Suppressor macrophage treated with lipopolysaccharide for 4 hours (primary cell): Measurements from ENCODE around the gene GRAP2.
A peak's percentile ranks its signal among the peaks of the same experiment; 100 is the strongest.
"Not testable (repeated sequence)": the region's sequence is repeated elsewhere in the genome, so short reads cannot be mapped to it uniquely, and the experiment has no call there.

Experiments
- DNase-seq: peaks from one replicate; pipeline ENCODE4 v3.0.0-alpha.2; 2020

The GRAP2 gene

DNA sequence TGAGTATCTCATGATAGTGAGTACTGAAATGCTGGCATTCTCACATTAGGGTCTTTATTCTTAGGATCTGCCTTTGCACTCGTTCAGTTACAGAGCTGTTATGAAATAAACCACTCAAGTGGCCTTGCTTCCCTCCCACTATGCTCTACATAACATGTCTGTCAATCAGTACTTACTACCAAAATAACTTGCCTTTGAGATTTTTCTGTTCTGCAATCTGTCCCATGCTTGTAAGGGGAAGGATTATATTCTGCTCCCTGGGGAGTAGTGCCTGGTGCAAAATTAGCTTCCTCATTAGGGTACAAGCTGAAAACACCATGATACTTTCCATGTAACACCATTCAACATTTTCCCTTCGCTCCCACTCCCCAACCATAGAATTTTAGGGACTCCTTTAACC, 1.9 kb upstream of the GRAP2 start:
- peak; percentile 51 for DNase-seq

DNA sequence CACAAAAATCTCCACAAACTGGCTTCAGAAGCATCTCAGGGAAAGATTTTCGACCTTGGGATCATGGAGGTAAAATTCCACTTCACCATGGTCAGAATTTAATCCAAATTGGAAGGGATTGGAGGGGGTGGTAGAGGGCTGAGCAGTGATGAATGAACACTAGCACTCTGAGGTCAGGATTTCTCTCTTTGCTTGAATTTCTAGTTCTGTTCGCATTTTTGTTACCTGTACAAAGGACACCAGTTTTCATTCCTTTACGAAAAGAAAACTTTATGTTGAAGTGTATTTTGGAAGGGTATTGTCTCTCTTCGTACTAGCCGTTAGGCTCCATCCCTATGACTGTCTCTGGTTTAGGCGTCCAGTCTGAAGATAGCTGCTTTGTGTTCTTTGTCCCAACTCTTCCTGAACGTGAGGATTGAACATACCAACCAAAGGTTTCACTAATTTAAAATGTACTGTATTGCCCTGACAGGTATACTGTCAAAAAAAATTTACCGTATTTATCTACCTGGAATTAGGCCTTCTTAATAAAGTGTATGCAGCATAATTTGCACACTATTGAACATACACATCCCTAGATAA, 772 bp downstream of the GRAP2 start:
- DNase-seq = no peak

DNA sequence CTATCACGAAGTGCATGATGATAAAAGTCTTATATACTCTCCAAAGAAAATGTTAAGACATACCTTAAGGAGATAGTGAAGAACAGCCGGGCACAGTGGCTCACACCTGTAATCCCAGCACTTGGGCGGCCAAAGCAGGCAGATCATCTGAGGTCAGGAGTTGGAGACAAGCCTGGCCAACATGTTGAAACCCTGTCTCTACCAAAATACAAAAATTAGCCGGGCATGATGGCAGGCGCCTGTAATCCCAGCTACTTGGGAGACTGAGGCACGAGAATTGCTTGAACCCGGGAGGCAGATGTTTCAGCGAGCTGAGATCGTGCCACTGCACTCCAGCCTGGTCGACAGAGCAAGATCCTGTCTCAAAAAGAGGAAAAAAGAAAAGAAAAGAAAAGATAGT, 3.1 kb downstream of the GRAP2 start:
- DNase-seq = not testable (repeated sequence)

DNA sequence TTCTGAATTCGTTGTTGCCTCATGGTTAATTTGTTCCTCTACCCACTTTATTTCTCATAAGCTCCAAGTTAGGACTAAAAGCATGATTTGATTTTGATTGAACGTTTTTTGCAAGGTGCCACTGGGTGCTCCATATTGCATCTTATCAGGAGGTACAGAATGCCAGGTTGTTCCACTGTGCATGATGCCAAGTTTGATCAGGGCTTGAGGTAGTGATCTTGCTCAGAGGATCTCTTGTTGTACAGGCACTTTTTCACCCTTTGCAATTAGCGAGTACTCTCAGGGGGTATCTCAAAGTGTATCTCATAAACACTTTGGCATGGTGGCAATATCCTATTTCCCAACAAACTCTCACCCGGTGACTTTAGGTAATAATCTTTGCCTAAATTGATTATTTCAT, 4.0 kb downstream of the GRAP2 start:
- DNase-seq = no peak

DNA sequence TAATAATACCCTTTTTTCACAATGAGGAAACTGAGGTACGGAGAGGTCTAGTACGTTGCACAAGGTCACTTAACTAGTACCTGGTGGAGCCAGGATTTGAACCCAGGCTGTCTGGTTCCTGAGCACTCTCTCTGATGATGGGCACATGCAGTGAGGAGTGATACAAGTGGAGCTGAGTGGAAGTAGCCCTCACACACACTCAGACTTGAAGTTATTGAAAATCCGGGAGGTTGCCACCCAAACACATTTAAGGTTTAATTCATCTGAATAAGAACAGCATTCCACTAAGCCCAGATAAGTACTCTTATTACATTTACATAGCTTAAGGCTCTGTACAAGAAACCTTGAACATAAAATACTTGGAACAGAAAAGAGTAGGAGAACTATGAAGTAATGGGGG, 4.8 kb downstream of the GRAP2 start:
- no peak for DNase-seq

DNA sequence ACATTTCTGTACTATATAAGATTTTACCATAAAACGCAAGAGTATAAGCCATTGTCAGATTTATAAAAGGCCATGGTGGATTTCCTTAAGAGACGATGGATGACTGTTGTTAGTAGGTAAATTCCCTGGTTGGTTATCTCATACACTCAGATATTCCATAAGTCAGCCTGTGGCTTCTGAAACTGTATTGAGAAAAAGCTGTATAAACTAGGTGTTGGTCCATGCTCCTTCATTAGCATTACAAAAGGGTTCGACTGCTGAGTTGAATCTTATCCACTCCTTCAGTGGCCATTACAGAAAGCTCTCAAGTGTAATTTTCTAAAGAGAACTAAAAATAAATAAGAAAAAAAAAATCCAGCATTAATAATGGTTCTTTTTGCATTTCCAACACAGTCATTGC, 5.3 kb downstream of the GRAP2 start:
- no peak for DNase-seq

DNA sequence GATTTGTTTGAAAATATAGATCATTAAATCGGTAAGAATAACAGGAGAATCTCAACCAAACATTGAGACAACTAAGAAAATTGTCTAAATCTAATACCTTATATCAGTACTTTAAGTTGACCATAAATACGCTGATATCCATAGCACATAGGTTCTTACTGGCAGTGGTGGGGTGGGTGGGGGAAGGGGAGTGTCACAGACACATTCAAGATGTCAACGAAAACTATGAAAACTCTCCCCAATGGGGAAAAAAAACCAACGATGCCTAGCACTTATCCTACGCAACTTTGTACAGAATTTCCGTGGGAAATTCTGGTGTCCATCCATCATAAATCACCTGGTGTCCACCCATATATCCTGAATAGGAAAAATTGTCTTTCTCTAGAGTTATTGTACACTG, 6.2 kb downstream of the GRAP2 start:
- no peak for DNase-seq

DNA sequence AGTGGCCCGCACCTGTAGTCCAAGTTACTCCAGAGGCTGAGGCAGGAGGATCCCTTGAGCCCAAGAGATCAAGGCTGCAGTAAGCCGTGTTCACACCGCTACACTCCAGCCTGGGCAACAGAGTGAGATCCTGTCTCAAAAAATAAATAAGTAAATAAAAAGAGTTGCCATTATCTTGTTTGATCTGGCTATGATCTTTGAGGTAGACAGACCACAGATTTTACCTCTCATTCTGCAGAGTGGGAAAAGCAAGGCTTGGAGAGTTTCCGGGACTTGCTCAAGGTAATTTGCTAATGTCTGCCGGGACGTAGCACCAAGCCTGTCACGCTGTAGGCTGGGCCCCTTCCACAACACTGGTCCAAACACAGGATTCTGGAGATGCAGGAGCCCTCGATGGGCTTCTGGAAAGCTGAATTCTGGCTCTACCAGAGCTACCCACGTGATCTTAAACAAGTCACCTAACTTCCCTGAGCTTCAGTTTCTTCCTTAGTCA, 6.8 kb downstream of the GRAP2 start:
- no peak for DNase-seq

DNA sequence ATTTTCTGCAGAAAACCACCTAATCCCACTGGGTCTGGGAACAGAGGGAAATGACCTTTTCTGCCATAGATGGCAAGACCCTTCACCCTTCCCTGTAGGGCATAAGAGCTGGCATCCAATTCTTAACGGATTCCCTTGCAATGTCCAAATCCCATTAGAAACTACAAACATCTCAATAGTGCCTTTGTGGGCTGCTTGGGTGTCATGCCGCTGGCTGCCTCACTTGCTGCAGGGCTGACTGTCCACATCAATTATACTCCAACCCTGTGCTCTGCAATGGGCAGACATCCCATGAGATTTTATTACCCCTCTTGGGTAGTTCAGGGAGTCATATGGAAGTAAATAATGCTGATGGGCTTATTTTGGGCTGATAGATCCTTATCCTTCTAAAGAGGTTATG, 7.3 kb downstream of the GRAP2 start:
- DNase-seq = no peak

DNA sequence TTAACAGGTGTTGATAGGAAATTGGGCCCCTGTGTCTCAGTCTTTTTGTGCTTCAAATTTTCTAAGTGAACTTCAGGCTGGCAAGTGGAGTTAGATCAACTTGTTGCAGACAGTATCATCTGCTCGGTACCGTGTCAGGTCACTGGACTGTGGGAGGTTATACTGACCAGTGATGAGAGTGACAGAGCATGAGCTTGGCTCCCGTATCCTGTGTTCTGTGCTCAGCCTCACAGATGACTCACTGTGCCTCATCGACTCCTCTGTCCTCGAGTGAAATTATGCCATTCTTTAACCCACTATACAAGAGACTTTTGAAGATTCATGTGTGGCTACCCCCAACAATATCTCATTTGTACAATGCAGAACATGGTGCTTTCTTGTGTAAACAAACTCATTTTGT, 7.9 kb downstream of the GRAP2 start:
- DNase-seq = peak; percentile 29

DNA sequence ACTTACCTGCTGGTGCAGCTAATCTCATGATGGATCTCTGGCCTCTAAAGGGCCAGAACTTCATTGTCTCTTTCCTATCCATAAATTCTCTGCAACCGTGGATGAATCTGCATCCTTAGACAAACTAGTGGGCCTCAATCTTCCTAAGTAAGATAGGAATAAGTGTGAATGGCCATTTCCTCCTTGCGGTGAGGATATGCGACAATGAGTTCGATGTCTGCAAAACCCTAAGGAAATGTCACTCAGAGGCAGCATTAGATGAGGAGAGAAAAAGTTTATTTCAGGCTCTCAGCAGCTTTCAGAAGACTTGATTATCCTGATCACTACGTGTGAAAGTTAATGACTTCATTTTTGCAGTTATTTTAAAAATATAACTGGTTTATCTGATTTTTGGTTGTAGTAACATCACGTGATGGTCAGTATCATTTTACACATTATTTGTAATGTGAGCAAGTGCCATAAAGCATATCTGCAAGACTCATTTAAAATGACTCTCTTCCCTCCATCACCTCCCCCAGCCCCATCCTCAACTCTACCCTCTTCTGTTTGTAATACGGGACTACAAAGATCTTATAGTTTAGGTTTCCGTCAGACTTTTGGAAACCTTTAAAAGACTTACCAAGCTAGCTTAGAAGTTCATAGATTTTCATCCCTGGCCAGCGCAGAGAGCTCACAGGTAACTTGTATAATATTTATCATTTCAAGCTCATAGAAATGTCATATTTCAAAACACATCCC, 10.2 kb downstream of the GRAP2 start:
- DNase-seq = no peak

DNA sequence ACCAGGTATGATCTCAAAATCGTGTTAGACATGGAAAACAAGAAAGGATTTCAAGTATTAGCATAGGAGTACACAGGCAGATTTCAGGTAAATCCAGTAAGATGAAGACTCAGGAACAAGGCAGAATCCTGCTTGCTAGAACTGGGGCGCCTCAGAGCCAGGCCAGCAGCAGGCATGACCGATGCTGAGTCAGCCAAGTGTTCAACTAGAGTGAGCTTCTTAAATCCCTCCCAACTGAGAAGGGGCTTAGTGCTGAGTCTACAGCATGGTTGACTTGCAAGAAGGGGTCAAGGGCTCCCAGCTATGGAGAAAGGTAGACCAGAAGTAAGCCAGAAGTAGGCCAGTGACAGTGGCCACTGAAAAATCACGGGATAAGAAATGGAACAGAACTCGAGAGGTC, 12.4 kb downstream of the GRAP2 start:
- DNase-seq = no peak

DNA sequence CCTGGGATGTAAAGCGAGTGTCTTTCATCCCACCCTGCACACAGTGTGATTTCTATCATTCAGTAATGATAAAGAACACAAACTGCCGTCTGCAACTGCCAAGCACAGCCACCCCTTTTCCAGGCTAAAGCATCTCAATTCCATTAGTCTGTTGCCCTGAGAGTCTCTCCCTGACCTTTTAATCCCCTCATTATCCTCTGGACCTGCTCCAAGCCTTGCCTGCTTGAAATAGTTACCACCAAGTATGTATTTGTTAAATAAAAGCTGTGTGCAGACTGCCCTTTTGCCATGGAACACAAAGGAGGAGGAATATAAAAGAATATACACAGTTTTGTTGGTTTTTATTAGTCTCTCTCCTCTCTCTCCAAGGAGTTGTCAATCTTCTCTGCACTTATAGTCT, 13.0 kb downstream of the GRAP2 start:
- no peak for DNase-seq

DNA sequence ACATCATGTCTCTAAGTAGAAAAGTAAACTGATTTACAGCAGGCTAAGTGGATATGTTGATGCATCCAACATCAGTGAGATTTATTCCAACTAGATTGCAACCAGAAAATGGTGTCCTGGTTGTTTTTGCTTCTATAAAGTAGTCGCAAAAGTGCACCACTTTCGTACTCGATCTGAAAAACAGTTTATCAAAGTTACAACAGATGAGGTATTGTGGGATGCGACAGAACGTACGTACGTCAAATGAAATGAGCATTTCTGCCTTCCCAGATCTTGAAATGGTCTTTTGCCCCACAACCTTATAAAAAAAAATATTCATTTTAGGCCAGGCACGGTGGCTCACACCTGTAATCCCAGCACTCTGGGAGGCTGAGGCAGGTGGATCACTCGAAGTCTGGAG, 13.7 kb downstream of the GRAP2 start:
- no peak for DNase-seq

DNA sequence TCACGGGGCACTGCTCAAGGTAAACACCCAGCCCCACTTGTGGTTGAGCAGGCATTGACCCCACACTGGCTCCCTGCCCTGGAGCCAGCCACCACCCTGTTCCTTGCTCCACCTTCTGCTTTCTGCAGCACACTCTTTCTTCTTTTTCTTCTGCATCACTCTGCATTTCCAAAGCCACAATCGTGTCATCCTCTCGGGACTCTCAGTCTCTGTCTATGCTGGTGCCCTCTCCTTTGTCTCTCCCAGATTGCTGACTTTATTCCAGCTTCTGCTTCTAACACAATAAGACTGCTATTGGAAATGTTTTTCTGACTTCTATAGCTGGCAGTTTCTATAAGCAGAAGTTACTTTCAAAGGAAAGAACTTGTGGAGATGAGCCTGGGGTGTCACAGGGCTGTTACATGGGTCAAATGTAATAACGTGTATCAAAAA, 14.4 kb downstream of the GRAP2 start:
- no peak for DNase-seq

DNA sequence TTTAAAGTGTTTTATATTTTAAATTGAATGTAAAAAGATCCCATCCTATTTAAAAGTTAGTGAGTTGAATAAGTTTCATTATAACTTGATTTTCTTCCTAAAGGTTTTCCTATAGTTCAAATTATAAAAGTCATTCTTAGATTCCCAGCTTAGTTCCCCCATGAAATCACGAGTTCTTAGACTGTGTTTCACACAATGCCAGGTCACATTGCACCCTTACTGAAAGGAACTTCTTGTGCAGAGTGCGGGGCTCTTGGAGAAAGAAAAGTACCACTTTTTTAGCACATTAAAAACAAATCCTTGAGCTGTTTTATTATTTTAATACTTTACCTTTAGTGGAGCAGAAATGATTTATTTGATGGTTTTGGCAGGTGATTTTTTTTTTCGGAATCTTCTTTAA, 15.6 kb downstream of the GRAP2 start:
- DNase-seq = no peak

DNA sequence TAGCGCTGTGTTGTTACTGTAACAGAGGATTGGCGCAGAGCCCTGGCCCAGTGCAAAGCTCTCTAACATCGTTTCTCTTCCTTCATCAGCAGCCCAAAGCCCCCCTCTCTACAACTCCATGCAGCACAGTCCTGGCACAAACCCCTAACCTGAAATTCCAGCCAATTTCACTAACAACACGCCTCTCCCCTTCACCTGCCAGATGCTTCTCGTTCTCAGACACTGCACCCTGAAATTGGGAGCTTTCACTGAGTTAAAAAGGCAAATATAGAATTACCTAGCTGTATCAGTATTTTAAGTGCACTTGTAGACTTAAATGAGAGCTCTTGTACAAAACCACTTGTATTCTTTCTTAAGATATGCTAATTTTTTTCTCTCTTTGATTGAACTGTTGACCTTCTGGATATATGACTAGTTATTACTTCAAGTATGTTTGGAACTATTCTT, 16.3 kb downstream of the GRAP2 start:
- no peak for DNase-seq

DNA sequence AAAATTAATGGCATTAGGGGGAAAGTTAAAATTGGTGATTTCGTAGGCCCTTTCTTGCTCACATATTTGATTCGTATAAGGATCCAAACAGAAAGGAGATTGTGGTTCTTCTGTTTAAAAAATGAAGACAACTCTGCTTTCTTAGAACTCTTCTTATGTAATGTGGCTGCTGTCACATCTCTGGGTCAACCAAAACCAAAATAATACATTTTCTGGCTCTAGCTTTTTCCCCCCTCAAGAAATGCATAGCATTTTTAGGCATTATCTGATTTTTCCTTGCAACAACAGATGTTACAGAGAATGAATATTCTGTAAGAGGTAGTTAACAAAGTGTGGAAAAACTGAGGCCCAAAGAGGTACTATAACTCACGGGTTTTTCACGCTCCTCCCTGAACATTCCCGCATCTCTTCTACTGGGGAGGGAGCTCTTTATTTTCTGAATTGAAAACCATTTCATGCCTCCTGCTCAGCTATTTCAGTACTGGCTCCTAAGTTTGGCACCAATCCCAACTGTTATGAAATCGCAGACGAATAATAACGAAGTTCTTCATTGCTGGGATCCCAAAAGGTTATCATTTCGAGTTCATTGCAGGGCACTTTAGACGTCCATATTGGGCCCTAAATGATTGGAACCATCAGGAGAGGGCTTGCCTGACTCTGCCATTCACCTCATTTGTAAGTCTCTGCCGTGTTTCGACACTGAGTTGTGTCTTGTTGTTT, 17.1 kb downstream of the GRAP2 start:
- no peak for DNase-seq

DNA sequence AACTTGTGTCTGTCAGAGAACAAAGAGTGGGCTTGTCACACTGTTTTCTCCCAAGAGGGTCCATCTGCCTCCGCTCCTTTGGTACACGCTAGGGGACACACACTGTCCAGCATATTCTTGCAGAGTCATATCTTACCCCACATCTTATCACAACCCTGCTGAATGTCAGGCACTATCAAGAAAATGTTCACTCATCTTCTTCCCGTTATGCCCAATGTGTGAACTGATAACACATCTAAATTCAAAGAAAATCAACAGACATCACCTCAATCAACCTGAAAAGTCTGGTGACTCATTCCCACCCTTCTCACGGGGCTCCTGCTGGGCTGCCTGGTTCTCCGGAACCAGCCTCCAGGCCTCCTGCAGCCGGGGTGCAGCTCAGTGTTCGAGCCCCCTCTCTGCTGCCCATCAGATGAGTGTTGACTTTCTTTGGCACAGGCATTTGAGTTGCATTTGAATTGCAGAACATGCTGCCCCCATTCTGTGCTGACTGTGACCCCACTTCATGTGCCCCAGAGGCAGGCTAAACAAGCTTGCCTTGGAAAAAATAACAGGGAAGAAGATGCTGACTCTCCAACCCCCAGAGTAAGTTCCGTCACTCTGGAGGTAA, 19.4 kb downstream of the GRAP2 start:
- DNase-seq = no peak

DNA sequence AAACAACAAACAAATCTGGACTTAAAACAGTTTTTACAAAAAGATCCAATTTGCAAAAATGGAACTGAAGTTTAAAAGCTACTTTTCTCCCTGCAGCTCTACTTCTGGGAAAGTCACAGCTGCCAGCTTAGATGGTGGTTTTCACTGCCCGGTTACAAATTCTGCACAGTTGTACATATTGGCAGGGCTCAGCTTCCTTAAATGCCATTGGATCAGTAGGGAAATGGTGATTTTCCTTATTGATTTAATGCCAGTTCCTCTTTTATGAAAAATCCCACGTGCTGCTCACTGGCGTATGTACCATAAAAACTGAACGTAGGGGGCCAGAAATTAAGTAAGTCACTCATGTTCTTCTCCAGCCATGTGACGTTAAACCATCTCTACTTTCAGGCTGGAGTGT, 22.8 kb downstream of the GRAP2 start:
- peak; percentile 27 for DNase-seq

DNA sequence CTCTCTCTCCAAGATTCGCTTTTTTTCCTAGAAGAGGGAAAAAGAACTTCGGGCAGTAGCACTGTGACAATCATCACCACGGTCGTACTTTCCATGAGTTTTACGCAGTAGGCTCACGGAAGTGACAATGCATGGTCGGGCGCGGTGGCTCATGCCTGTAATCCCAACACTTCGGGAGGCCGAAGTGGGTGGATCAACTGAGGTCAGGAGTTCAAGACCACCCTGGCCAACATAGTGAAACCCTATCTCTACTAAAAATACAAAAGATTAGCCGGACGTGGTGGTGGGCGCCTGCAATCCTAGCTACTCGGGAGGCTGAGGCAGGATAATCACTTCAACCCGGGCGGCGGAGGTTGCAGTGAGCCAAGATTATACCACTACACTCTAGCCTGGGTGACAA, 23.4 kb downstream of the GRAP2 start:
- no peak for DNase-seq

DNA sequence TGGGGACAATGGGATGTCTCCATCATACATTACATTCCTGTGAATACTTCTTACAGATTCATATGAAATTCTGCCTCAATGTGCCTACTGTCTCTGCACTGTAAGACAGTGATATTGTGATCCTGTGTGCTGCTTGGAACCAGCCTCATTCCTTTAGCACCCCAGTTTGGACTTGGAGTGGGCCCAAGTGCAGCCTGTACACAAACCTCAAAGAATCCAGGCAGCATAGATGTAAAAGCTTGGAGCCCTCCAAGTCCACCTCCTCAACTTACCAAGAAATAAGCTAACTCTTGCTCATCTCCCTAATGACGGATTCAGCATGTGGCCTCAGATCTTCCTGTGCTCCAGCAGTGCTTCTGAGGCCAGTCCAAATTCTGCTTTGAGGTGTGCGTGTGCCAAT, 24.4 kb downstream of the GRAP2 start:
- no peak for DNase-seq

DNA sequence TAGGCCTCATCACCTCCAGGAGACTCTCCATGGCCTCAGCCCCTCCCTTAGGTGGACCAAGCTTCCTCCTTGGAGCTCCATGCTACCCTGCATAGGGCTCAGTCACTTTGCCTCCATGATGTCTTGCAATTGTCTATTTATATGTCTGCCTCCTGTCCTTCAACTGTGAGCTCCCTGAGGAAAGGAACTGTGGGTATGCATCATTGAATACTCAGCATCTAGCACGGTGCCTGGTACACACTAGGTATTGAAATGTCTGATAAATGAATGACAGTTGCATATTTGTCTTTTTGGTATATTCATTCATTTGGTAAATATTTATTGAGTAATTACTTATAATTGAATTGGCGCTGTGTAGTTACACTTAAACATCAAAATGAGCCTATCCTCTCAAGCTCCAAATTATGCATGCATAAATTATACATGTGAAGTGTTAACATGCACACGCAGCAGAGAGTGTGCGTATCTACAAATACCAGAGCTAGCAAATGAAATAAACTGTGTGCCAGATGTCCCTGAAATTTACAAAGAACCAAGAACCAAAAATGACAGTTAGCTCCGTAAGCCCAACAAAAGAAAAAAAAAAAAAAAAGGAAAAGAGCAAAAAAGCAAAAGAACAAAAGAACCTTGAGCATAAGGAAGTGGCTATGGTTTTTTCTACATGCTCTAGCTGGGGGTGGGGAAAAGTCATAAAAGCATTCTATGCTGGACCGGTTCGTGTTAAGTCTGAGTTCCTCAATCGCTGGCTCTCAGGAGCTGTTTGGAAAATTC, 25.2 kb downstream of the GRAP2 start:
- no peak for DNase-seq
